NB4 (cell line): ENCODE data around the gene ZCCHC7.

Experiments used
- DNase-seq: peaks from one replicate; pipeline ENCODE4 v3.0.0; 2010; ENCODE audit warnings: low read depth
- H3K4me3 ChIP-seq: one replicate; pipeline ENCODE4 v1.5.1; 2011; ENCODE audit warnings: mild to moderate bottlenecking, low read depth, low read length, moderate library complexity
- CTCF ChIP-seq: IDR thresholded peaks from one replicate; pipeline ENCODE4 v1.5.1; 2012; ENCODE audit warnings: low read depth, low read length
- MYC ChIP-seq: IDR thresholded peaks from 2 replicates; pipeline ENCODE4 v1.6.1; 2011; ENCODE audit warnings: low read depth, low read length
- POLR2A ChIP-seq: IDR thresholded peaks from 2 replicates; pipeline ENCODE4 v1.6.1; 2011; ENCODE audit warnings: mild to moderate bottlenecking; ENCODE audit not compliant: insufficient read length; ENCODE audit errors: extremely low read depth
- TF ChIP-seq, protein P1 (sequence below): IDR thresholded peaks from 2 replicates; pipeline ENCODE4 v1.6.1; 2011; ENCODE audit warnings: low read depth, low read length

ZCCHC7 gene

GRCh38 chr9:37350486-37351190 is 230.3 kb downstream of the ZCCHC7 start:
- TF ChIP-seq, protein P1, sequence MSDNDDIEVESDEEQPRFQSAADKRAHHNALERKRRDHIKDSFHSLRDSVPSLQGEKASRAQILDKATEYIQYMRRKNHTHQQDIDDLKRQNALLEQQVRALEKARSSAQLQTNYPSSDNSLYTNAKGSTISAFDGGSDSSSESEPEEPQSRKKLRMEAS = no peak
- no peak for TF ChIP-seq CTCF
- no peak for TF ChIP-seq POLR2A
- TF ChIP-seq MYC = no peak
- no peak for DNase-seq
- H3K4me3 ChIP-seq = no peak overlapping the region

DNA sequence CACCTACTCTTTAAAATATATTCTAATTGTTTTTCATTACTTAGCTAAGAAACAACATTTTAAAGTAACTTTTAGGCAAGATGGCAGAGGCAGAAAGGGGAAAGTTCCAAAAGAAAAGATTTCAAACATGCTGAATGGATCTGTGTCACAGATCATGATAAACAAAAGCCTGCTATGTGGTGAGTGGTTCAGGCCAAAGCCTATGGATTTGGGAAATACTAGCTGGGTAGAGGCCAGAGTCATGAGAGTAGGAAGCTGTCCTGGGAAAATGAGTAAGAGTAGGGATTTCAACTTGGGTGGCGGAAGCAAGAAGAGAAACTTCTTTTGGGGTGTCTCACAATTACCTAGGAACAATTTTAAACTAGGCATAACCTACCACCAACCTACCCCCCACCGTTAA is 233.4 kb downstream of the ZCCHC7 start:
- DNase-seq = no peak
- no peak for TF ChIP-seq CTCF
- TF ChIP-seq, protein P1 = no peak
- TF ChIP-seq POLR2A = no peak
- TF ChIP-seq MYC = no peak

GRCh38 chr9:37362430-37362829 is 242.1 kb downstream of the ZCCHC7 start:
- DNase-seq = no peak
- H3K4me3 ChIP-seq = no peak overlapping the region
- no peak for TF ChIP-seq POLR2A
- no peak for TF ChIP-seq MYC
- TF ChIP-seq, protein P1 = no peak
- no peak for TF ChIP-seq CTCF

More for the DNA sequence above, 233.4 kb downstream of the ZCCHC7 start:
- no peak overlapping the region for H3K4me3 ChIP-seq

- no peak for DNase-seq
- no peak for TF ChIP-seq MYC
- TF ChIP-seq, protein P1 = no peak
- TF ChIP-seq CTCF = no peak
- no peak for TF ChIP-seq POLR2A
Measured at GRCh38 chr9:37363124-37363523, 242.8 kb downstream of the ZCCHC7 start.

DNA sequence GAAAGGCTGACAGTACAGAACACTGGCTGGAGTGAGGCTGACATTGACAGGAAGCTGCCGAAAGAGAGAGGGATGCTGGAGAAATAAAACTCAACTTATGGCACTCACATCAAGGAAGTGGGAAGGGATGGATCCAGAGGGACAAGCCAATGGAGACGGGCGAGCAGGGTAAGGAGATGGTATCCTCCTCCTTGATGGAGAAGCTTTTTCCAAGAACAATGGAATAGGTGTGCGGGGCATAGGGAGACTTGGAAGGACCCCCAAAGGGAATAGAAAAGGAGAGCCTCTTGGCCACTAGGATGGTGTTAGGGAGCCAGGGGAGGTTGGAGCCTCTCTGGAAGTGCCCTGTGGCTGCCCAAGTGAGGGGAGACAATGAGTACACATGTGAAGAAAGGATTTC is 243.8 kb downstream of the ZCCHC7 start:
- no peak overlapping the region for H3K4me3 ChIP-seq
- DNase-seq = no peak
- TF ChIP-seq CTCF (no peak), POLR2A (no peak), MYC (no peak)
- TF ChIP-seq, protein P1 = no peak

More at GRCh38 chr9:37363124-37363523, 242.8 kb downstream of the ZCCHC7 start:
- no peak overlapping the region for H3K4me3 ChIP-seq
